Activated T-cell treated with anti-CD3 and anti-CD28 coated beads for 48 hours (primary cell): ENCODE data around the gene PFDN6.

ENCODE experiments used
- DNase-seq: peaks from one replicate; pipeline ENCODE4 v3.0.0-alpha.2; 2020; ENCODE audit warnings: low read depth

The PFDN6 gene

DNA sequence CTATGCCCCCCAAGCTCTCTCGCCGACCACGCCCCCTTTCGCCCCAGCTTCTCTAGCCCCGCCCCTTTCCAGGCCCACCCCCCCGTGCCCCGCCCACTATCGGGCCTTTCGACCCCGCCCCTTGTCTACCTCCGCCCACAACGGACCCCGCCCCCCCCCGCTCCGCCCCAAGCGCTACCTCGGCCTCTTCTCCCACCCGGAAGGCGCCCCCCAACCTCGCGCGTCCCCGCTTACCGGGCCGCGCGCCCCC lies 27.9 kb downstream of the PFDN6 start:
- DNase-seq = no peak

DNA sequence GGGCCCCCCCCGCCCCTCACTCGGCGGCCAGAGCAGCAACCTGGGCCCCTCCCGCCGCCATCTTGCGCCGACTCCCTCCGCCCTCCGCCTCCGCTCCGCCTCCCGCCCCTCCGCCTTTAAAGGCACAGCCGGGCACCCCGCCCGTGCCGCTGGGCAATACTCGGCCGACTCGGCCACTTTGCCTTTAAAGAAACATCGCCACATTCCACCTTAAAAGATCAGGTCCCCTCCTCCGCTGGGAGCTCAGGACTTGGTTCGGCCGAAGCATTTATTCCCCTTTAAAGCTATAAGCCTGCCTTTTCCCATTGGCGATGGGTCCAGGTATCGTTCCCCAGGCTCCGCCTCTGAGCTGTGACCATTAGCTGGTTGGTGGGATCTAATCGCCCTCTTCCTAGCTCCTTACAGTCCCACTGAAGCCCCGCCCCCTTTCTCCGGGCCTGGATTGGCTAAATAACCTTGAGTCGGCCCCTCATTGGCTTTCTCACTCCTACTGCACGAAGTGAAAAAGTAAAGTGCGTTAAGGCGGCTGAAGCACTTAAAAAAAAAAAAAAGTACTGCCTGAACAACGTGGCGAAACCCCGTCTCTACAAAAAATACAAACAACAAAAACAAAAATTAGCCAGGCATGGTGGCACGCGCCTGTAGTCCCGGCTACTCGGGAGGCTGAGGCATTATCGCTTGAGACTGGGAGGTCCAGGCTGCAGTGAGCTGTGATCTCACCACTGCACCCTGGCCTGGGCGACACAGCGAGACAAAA lies 28.4 kb downstream of the PFDN6 start, which contains the start of gene ZBTB22:
ZBTB22 (minus strand) TSS at position 76 of the 757 bp plus-strand sequence. CDS start 828 bp downstream, outside the sequence.
- peak; percentile 92 for DNase-seq

DNA sequence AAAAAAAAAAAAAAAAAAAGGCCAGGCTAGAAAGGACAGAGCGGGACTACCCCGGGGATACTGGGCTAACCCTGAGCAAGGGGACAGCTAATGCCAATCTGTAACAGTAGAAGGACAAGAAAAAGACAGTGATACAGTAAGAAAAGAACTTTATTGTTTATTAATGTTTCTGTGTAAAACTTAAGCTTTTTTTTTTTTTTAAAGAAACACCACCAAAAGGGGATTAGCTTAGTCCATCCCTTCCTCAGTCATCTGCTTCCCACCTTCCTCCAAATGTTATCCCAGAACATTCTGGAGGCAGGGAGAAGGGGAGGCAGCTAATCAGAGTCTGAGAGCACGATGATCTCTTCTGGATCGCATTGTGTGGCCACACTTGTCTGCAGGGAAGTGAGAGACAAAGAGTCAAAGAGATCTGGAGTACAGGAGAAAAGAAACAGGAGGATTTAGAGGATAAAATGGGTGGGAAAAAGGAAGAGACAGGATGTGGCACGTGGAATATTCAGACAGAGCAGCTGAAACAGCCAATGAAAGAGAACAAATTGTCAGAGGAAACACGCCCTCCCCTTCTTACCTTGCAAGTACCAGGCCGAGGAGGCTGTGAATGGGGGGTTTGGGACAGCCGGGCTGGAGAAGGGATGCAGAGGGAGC lies 29.1 kb downstream of the PFDN6 start:
- DNase-seq = no peak

DNA sequence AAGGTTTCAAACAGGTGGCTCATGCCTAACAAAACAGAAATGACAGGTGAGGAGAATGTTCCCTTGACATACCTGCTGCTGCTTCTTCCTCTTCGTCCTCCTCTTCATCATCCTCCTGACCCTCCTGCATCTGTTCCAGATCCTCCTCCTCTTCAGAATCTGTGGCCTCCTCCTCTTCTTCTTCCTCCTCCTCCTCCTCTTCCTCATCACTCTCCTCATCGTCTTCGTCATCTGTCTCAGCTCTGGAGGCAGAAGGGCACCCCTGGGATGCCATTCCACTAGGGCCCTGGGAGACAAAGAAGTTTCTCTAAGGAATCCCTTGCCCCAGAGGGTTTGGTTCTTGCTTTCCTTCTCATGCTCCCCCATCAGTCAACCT lies 30.5 kb downstream of the PFDN6 start:
- no peak for DNase-seq

DNA sequence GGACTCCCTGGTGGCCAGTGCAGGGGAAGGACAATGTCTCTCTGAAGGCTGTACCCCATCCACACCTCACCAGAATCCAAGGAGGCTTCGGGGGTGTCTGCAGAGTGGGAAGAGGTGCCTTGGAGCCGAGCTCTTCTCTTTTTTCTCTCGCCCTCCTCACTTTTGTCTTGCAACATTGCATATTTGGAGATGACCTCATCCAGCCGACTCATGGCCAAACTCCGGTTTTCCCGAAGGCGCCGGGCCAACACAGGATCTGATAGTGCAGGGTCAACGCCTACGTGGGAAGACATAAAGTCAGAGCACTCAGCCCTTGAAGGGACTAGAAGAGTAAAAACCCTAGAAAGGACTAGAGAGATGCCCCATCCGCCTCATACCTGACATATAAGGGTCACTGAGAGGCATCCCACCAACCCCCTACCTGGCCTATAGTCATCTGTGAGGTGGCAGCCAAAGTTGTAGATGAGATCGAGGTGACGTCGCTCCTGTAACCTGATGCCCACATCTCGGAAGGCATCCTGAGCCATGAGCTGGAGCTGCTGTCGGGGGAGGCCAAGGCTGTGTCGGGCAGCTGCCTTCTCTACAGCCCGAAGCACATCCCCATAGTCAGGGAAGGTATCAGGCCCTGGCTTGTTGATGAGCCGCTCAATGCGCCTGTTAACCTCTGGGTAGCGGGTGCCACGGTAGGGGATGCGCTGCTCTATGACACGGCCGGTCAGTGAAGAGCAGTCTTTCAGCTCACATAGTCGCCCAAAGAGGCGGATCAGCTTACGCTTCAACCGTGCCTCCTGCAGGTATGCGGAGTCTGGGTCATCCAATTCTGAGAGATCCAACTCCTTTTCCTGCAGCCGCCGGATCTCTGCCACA lies 31.1 kb downstream of the PFDN6 start:
- no peak for DNase-seq

DNA sequence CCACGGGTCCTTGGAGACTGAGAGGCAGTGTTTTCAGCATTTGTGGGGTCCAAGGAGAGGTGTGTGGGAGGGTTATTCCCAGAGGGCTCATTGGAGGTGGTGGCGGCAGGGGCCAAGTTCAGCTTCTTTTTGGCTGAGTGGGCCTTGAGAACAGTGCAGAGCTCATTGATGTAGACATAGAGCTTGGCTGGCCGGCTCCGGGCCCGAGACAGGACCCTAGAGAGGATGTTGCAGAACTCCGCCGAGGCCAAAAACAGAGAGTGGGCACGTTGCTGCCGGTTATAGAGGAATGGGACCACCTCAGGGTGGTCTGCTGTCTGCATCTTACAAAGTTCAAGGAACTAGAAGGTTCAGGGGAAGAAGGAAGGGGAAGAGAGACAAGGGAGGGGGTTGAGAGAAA lies 31.8 kb downstream of the PFDN6 start:
- no peak for DNase-seq

DNA sequence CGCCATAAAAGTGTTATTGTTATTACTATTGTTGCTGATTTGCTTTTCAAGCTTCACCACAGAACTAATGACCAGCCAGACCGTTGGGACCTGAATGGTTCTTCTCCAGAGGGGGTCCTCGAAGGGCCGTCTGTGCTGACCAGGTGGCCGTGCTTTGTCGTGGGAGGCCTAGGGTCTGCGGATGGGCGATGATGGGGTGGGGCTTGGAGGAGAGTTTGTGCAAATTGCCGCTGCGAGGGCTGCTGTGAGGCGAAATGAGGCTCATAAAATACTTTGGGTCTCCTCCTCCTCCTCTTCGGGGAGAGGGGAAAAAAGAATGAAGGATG lies 34.2 kb downstream of the PFDN6 start:
- DNase-seq = no peak

DNA sequence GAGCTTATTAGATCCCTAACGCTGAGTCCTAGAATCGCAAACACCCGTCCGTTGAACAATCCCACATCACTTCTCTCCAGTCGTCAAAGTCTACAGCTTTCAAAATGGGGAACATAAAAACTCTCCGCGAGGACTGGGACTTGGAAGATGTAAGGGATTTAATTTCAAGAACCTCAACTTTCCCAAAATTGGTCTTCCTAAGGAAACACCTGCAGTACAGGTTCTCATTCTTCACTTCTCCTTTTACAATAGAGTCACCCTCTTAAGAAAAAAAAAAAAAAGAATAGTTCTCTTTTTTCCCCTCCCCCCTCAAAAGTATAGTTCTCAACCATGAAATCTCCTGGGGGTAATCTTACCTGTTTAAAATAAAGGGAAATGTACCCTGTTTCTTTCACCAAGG lies 34.7 kb downstream of the PFDN6 start:
- DNase-seq = no peak

DNA sequence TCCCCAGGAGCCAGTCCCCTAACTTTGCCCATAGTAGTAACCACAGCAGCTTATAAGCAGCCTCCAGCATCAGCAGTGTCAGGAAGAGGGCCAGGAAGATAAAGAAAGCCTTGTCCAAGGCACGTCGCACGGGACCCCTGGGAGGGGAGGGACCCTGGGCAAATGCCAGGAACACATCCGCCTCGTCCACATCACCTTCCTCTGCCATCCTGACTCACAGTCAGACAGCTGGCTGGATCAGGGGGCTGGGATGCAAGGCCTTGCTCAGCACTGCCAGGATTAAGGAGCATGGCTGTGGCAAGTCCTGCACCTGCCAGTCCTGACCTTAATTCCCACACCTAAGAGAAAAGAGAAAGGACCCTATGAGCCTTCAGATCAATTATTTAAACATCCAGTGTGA lies 39.7 kb downstream of the PFDN6 start:
- no peak for DNase-seq

DNA sequence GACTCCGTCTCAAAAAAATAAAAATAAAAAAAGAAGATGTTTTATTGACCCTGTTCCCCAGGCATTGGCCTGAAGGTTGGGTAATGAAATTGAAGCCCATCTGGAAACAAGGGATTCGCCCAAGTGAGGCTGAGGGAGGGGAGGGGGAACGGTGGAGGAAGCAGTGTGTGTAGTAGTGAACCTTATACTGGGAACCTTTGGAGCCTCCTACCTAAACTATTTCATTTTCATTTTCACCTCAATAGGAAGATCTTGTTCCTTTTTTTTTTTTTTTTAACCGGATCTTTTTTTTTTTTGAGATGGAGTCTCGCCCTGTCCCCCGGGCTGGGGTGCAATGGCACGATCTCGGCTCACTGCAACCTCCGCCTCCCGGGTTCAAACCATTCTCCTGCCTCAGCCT lies 41.3 kb downstream of the PFDN6 start:
- DNase-seq = no peak

DNA sequence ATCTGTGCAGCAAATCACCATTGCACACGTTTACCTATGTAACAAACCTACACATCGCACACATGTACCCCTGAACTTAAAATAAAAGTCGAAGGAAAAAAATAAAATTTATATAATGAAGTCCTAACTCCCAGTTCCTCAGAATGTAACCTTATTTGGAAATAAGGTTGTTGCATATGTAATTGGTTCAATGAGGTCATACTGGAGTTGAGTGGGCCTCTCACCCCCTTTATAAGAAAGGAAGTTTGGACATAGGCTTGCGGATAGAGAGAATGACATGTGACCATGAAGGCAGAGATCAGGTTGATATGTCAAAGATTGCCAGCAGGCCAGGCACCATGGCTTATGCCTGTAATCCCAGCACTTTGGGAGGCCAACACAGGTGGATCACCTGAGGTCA lies 44.3 kb downstream of the PFDN6 start:
- DNase-seq = no peak

DNA sequence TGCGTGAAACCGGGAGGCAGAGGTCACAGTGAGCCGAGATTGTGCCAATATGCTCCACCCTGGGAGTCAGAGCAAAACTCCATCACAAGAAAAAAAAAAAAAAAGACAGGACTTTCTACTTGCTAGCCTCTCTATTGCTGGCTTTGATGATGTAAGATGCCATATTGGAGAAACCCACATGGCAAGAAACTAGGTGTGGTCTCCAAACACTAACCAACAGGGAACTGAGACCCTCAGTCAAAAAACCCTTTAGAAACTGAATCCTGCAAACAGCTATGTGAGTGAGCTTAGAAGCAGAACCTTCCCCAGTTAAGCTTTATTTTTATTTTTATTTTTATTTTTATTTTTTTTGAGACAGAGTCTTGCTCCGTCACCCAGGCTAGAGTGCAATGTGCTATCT lies 46.5 kb downstream of the PFDN6 start:
- no peak for DNase-seq

DNA sequence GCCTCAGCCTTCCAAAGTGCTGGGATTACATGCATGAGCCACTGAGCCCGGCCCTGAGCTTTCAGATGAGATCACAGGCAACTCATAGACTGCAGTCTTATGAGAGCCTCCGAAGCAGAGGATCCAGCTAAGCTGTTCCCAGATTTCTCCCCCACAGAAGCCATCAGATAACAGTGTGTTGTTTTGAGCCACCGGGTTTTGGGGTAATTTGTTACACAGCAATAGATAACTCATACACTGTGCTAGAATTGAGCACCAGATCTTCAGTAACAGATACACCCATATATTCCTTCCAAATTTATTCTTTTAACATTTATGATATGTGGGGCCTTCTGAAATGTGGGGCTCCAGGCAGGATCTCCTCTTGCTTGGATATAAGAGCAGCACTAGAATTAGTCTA lies 47.1 kb downstream of the PFDN6 start:
- no peak for DNase-seq

DNA sequence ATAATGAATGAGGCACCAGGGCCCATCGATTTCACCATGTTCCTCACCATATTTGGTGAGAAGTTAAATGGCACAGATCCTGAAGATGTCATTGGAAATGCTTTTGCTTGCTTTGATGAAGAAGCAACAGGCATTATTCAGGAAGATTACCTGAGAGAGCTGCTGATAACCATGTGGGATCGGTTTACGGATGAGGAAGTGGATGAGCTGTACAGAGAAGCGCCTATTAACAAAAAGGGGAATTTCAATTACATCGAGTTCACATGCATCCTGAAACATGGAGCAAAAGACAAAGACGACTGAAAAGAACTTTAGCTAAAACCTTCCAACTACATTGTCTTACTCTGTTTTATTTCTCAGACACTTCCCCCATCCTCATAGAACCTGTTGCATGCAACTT lies 49.8 kb downstream of the PFDN6 start:
- DNase-seq = no peak
